ENCODE data around the gene MED12L.

Gene MED12L

DNA sequence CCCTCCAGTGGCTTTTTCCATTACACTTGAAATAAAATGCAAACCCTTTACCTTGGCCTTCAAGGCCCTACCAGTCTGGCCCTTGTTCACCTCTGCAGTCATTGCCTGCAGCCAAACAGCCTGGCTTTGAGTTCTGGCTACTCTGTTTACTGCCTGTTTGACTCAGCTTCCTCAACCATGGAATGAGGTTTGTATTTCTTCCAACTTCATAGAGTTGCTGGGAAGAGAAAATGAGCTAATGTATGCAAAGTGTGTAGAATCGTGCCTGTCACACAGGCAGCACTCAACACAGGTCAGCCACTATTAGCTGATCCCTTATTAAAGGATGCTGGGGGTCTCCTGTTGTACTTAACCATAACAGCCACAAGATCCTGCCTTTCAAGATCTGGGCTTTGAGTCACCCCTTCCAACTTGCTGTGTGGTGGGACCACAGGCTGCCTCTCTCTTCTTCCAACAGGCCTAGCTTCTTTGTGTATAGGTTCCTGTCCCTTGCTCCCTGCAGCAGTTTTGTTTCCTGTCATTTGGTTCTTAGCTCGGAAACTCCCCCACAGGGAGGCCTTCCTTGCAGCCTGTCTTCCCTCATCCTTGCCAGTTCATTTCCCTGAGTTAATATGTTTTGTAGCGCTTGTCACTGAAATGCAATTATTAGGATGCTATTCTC is 6.4 kb downstream of the MED12L start:
- no peak for DNase-seq (ENCODE audit: low read depth)

DNA sequence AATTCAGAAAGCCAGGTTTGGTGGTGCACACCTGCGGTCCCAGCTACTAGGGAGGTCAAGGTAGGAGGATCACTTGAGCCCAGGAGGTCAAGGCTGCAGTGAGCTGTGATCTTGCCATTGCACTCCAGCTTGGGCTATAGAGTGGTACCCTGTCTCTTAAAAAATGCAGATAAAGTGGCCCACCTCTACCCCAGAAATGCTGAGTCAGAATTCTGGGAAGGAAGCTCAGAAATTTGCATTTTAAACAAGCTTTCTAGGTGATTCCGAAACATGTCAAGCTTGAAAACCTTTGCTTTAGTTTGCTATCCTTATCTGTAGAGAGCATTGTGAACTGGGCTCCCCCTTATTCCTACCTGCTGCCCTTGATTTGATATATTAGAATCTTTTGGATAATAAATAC is 7.7 kb downstream of the MED12L start:
- DNase-seq (ENCODE audit: low read depth) = no peak

GRCh38 chr3:151093905-151094304 is 8.4 kb downstream of the MED12L start:
- DNase-seq (ENCODE audit: low read depth) = no peak

DNA sequence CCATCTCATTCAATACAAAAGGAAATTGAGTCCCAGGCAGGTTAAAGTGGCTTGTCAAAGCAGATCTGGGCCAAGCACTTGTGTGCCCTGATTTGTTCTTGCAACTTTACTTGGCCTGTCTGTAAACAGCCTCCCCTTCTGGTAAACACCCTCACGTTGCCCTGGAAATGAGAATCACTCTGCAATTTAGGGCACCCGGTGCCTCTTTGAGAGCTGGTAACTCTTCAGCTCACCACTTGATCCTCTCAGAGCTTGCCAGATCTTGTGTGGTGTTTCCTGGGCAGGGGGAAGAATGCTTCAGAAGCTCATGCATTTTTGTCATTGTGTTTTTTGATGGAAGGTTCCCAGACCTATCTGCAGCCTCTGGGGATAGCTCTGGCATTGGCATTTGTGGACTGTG is 11.3 kb downstream of the MED12L start:
- no peak for DNase-seq (ENCODE audit: low read depth)

DNA sequence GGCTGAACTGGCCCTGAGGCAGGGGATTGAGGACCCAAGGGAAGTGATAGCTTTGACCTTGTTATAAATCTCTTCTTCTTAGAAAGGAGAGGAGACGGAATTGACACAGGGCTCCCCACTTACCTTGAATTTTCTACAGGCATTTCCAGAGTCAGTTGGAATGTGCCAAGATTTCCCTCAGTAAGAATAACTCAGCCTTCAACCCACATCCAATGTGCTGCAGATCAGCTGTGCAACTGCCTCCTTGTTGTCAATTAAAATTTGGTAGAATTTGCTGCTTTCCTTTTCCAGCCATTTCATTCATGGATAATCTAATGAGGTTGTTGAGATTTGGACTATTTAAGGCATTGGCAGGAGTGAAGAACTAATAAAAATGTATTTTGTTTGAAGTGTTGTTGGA is 14.6 kb downstream of the MED12L start:
- no peak for DNase-seq (ENCODE audit: low read depth)

DNA sequence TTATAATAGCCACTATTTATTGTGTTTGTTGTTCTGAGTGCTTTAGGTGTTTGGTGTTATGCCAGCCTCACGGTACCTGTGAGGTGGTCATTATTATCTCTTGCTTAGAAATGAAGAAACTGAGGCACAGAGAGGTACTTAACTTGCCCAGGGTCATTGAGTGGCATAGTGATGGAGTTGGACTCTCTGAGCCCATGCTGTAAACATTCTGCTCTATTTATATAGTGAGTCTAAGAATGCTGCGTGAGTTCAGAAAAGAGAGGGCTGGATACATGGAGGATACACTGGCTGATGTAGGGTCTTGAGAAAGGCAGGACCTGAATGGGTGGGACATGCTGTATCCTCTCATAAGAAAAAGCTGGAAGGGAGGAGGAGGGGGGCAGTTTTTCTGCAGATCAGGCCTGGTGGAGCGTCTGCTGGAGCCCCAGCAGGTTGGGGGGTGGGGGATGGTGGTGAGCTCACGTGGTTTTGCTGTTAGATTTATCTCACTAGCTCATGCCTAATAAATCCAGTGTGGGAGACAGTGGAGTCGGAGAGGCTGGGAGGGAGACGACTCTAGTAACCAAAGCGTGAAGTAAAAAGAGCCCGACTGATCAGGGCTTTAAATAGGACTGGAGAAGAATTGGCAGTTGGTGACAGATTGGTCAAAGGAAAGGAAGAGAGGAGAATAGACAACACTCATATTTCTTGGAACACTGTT is 16.0 kb downstream of the MED12L start:
- DNase-seq (ENCODE audit: low read depth) = no peak

- no peak for DNase-seq (ENCODE audit: low read depth)
These were observed 20.8 kb downstream of the MED12L start for GRCh38 chr3:151106311-151106710.

DNA sequence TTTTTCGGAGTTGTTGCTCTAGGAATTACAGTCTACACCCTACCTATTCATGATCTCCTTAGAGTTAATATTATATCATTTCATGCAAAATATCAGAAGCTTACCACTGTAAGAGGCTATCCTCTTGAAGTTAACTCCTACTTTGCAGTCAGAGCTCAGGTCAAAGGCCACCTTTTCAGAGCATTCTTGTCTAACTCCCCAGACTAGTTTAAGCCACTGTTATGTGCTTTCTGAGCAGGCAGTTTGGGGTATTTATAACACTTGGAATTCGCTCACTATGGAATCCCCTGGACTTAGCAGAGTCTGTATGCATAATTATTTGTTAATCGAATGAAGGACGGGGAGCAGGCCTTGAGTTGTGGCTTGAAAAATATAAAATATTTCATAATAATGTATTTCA is 21.7 kb downstream of the MED12L start:
- no peak for DNase-seq (ENCODE audit: low read depth)

- no peak for DNase-seq (ENCODE audit: low read depth)
These were observed 22.2 kb downstream of the MED12L start for GRCh38 chr3:151107701-151108100.

GRCh38 chr3:151109286-151109800 is 23.9 kb downstream of the MED12L start:
- DNase-seq (ENCODE audit: low read depth) = no peak

GRCh38 chr3:151112731-151113130 is 27.3 kb downstream of the MED12L start:
- DNase-seq (ENCODE audit: low read depth) = no peak

DNA sequence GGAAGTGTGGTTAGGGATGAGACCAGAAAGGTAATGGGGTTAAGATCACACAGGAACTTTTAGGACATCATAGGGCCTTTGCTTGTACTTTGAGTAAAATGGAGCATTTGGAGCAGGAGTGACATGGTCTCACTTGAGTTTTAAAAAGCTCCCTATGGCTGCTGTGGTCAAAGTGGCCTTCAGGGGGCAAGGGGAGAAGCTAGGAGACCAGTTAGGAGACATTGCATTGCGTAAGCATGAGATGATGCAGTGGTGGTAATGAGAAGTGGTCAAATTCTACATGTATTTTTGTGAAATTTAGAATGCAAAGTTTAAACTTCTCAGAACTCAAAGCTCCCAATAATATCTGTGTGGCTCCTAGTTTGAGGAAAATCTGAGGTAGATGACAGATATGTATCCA is 27.9 kb downstream of the MED12L start:
- no peak for DNase-seq (ENCODE audit: low read depth)

GRCh38 chr3:151117047-151117446 is 31.6 kb downstream of the MED12L start:
- no peak for DNase-seq (ENCODE audit: low read depth)

DNA sequence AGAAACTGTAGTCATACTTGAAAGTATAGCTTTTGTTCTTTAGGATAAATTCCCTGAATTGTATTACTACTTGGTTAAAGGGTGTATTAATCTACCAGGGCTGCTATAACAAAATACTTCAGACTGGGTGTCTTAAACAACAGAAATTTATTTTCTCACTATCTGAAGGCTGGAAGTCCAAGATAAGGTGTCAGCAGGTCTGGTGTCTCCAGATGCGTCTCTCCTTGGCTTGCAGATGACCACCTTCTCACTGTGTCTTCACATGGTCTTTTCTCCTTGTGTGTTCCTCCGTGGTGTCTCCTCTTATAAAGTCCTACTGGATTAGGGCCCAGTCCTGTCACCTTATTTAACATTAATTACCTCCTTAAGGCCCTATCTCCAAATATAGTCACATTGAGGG is 33.7 kb downstream of the MED12L start:
- DNase-seq (ENCODE audit: low read depth) = no peak

- DNase-seq (ENCODE audit: low read depth) = no peak
These were observed 34.9 kb downstream of the MED12L start for GRCh38 chr3:151120409-151120808.

DNA sequence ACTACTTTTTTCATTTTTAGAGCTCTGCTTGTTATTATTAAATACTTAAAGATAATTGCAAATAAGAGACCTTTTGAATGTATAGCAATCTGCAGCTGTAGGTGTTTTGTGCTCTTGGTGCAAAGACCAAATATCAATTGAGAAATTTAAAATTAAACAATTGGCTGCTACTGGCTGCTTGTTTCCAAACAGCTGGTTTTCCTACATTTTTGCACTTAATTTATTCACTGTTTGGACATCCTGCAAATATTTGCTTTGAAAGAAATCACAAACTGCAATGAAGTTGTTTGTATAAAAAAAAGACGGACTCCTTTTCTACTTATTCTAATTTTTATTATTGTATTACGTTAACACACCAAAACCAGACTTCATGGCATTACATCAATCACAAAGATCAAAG is 35.6 kb downstream of the MED12L start:
- no peak for DNase-seq (ENCODE audit: low read depth)

DNA sequence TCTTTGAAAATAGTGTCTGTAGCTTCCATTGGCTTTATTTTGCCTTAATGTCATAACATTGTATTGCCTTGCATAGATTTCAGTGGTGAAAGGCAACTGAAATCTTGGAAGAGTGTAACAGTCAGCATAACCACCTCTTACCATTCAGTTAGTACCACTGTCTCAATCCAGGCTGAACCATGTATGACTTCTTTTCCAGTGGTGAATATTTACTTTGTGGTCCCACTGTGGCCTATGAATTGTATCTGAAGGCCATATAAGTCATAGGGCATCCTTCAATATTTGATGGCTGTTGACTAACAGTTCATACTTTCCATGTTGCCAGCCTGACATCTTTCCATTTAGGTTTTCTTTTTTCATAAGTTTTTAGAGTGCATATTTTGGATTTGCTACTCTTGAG is 38.4 kb downstream of the MED12L start:
- DNase-seq (ENCODE audit: low read depth) = no peak

GRCh38 chr3:151124476-151124875 is 39.0 kb downstream of the MED12L start:
- no peak for DNase-seq (ENCODE audit: low read depth)

- DNase-seq (ENCODE audit: low read depth) = no peak
These were observed 45.0 kb downstream of the MED12L start for GRCh38 chr3:151130428-151130827.

GRCh38 chr3:151133175-151133574 is 47.7 kb downstream of the MED12L start:
- no peak for DNase-seq (ENCODE audit: low read depth)

DNA sequence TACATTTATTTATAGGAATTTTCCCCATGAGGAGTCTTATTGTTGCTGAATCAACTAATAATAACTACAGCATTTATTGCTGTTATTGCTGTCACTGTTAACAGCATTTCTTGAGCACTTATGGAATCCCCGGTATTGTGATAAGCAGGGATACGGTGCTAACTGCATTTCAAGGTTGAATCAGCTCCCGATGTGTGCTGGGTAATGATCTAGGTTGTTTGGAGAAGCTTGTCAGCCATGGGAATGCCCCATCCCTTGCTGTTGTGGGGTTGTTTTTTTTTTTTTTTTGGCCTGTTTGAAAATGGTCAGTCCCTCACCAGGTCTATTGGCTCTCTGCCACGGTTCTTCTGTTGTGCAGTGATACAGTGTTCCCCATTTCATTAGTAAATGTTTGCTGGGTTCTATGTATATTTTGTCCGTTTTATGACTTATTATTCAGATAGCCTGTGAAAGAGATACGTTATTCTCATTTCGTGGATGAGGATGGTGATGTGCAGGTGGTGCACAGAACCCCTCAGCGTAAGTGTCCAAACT is 48.5 kb downstream of the MED12L start:
- no peak for DNase-seq (ENCODE audit: low read depth)

- DNase-seq (ENCODE audit: low read depth) = peak; percentile 7
These were observed 50.3 kb downstream of the MED12L start for GRCh38 chr3:151135541-151136337.

GRCh38 chr3:151142929-151143328 is 57.5 kb downstream of the MED12L start:
- DNase-seq (ENCODE audit: low read depth) = no peak
